Lower leg skin (tissue), 3 donors: Measurements from ENCODE around the gene TBX1.

ENCODE experiments used
- POLR2A ChIP-seq, 2 donors: fragments of 450-650 bp; IDR thresholded peaks; one replicate each; pipeline ENCODE4 v1.6.1; 2016 to 2017; ENCODE audit warnings: antibody characterized with exemption in 2 of 2, mild to moderate bottlenecking in 1 of 2, moderate library complexity in 1 of 2
- TF ChIP-seq, protein P1 (sequence below), 3 donors: fragments of 450-650 bp; IDR thresholded peaks; one replicate each; pipeline ENCODE4 v1.5.1; 2016; ENCODE audit warnings: antibody characterized with exemption in 3 of 3, mild to moderate bottlenecking in 3 of 3, moderate library complexity in 2 of 3

DNA sequence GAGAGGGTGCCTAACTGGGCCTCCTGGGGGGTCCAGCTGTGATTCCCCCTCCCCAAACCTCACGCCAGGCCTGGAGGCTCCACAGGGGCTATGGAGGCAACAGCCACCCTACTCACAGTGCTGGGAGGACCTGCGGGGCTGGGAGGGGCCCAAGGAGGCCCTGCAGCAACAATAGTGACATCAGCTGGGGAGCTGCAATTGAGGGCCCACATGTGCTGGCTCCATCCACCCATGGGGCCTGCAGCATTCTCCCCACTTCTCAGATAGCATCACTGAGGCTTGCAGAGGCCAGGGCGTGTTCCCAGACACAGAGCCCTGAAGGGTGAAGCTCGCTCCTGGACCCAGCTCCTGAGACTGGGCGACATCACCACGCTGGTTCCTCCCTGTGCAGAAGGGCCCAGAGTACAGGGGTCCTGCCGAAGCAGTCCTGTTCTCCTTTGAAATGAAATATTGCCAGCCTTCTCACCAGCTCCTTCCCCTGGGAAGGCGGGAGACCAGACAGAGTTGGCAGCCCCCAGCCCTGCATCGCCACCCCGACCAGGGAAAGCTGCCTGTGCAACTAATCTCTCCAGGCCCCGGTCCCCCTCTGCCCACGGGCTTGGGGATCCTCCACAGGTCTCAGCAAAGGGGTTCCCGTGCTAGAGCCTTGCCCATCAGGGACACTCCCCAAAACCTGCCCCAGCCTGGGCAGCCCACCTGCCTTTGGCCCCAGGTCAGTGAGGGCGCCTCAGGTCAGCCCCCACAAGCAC is 8.9 kb upstream of the TBX1 start:
- TF ChIP-seq, protein P1, sequence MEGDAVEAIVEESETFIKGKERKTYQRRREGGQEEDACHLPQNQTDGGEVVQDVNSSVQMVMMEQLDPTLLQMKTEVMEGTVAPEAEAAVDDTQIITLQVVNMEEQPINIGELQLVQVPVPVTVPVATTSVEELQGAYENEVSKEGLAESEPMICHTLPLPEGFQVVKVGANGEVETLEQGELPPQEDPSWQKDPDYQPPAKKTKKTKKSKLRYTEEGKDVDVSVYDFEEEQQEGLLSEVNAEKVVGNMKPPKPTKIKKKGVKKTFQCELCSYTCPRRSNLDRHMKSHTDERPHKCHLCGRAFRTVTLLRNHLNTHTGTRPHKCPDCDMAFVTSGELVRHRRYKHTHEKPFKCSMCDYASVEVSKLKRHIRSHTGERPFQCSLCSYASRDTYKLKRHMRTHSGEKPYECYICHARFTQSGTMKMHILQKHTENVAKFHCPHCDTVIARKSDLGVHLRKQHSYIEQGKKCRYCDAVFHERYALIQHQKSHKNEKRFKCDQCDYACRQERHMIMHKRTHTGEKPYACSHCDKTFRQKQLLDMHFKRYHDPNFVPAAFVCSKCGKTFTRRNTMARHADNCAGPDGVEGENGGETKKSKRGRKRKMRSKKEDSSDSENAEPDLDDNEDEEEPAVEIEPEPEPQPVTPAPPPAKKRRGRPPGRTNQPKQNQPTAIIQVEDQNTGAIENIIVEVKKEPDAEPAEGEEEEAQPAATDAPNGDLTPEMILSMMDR (IDR thresholded peaks at IDR 0.05): no peak
- TF ChIP-seq POLR2A (IDR thresholded peaks at IDR 0.05): no peak
